WTC11 (cell line): Measurements from ENCODE around the gene MTHFD1L. TPM values are rescaled to one million over a fixed set of nuclear protein-coding genes. Genes with fewer than 3 reads are reported as not detected.
"Not testable (repeated sequence)": the region's sequence is repeated elsewhere in the genome, so short reads cannot be mapped to it uniquely, and the experiment has no call there.

ENCODE experiments used
- ATAC-seq: fragments of 200-7000 bp; cut with Tn5 transposase; 2 replicates; pipeline ENCODE4 v1.10.0; 2021; ENCODE audit warnings: mild to moderate bottlenecking, moderate library complexity
- Bru-seq: library from RNA; stranded (reverse); fragments of 400-500 nt; gene quantifications from one replicate; lab custom pipeline; 2021; lab: Mats Ljungman, UMichigan
- CTCF ChIA-PET: fragments of 300-600 bp; sonication (Branson Sonifier 250); formaldehyde crosslinking; loops from one replicate; lab custom pipeline; 2021; ENCODE audit warnings: antibody characterized with exemption; lab: Charles Lee
- POLR2A ChIA-PET: fragments of 350-600 bp; sonication (Branson Sonifier 250); formaldehyde crosslinking; loops from one replicate; lab custom pipeline; 2021; ENCODE audit warnings: antibody characterized with exemption; lab: Charles Lee
- DNase-seq: peaks from one replicate; pipeline ENCODE4 v3.0.0; 2021; ENCODE audit warnings: low spot score
- H3K27ac Mint-ChIP-seq: 2 replicates; pipeline ENCODE4 v1.8.0; 2021; ENCODE audit warnings: mixed read lengths
- H3K27me3 Mint-ChIP-seq: 2 replicates; pipeline ENCODE4 v1.8.0; 2021; ENCODE audit warnings: low read depth, mild to moderate bottlenecking, moderate library complexity, mixed read lengths
- H3K36me3 Mint-ChIP-seq: 2 replicates; pipeline ENCODE4 v1.8.0; 2021; ENCODE audit warnings: mixed read lengths
- H3K4me1 Mint-ChIP-seq: 2 replicates; pipeline ENCODE4 v1.8.0; 2022; ENCODE audit warnings: mixed read lengths
- H3K4me3 Mint-ChIP-seq: 2 replicates; pipeline ENCODE4 v1.8.0; 2021; ENCODE audit warnings: mild to moderate bottlenecking, moderate library complexity, mixed read lengths
- H3K9me3 Mint-ChIP-seq: 2 replicates; pipeline ENCODE4 v1.8.0; 2021; ENCODE audit warnings: mixed read lengths
- CREM ChIP-seq: sonication (generic); formaldehyde crosslinking; IDR thresholded peaks from 2 replicates; pipeline ENCODE4 v1.8.1; 2022; ENCODE audit warnings: mild to moderate bottlenecking, missing genetic modification reagents, moderate library complexity
- CTCF ChIP-seq: fragments of 200-600 bp; IDR thresholded peaks from 2 replicates; pipeline ENCODE4 v1.8.0; 2022; ENCODE audit warnings: antibody characterized with exemption
- E2F5 ChIP-seq: sonication (generic); formaldehyde crosslinking; IDR thresholded peaks from 2 replicates; pipeline ENCODE4 v1.8.1; 2022; ENCODE audit warnings: mild to moderate bottlenecking, moderate library complexity, missing genetic modification reagents
- FOXP4 ChIP-seq: sonication (generic); formaldehyde crosslinking; IDR thresholded peaks from 2 replicates; pipeline ENCODE4 v1.8.0; 2022; ENCODE audit warnings: mild to moderate bottlenecking, missing genetic modification reagents
- GABPB1 ChIP-seq: sonication (generic); formaldehyde crosslinking; IDR thresholded peaks from 2 replicates; pipeline ENCODE4 v1.8.1; 2023; ENCODE audit warnings: mild to moderate bottlenecking, missing genetic modification reagents
- HMGXB4 ChIP-seq: sonication (generic); formaldehyde crosslinking; IDR thresholded peaks from 2 replicates; pipeline ENCODE4 v1.8.1; 2023; ENCODE audit warnings: mild to moderate bottlenecking, moderate library complexity, missing genetic modification reagents
- MLX ChIP-seq: sonication (generic); formaldehyde crosslinking; IDR thresholded peaks from 2 replicates; pipeline ENCODE4 v1.8.1; 2023; ENCODE audit warnings: mild to moderate bottlenecking, missing genetic modification reagents, moderate library complexity
- NR2C2 ChIP-seq: sonication (generic); formaldehyde crosslinking; IDR thresholded peaks from 2 replicates; pipeline ENCODE4 v1.8.0; 2022; ENCODE audit warnings: mild to moderate bottlenecking, missing genetic modification reagents
- RELA ChIP-seq: sonication (generic); formaldehyde crosslinking; IDR thresholded peaks from 2 replicates; pipeline ENCODE4 v1.8.1; 2022; ENCODE audit warnings: missing genetic modification reagents, mild to moderate bottlenecking, borderline replicate concordance
- SMAD3 ChIP-seq: sonication (generic); formaldehyde crosslinking; IDR thresholded peaks from 2 replicates; pipeline ENCODE4 v1.8.0; 2022; ENCODE audit warnings: missing genetic modification reagents, mild to moderate bottlenecking, borderline replicate concordance
- SOX15 ChIP-seq: fragments of 250-450 bp; sonication (Bioruptor Pico); IDR thresholded peaks from 2 replicates; pipeline ENCODE4 v1.9.0; 2021; ENCODE audit warnings: mild to moderate bottlenecking
- TEAD1 ChIP-seq: sonication (generic); formaldehyde crosslinking; IDR thresholded peaks from 2 replicates; pipeline ENCODE4 v1.8.0; 2022; ENCODE audit warnings: mild to moderate bottlenecking, missing genetic modification reagents
- ZNF219 ChIP-seq: sonication (generic); formaldehyde crosslinking; IDR thresholded peaks from 2 replicates; pipeline ENCODE4 v1.8.0; 2023; ENCODE audit warnings: missing genetic modification reagents, mild to moderate bottlenecking, borderline replicate concordance
- long read RNA-seq, 3 experiments: library from RNA in 1 of 3; library from capped mRNA in 1 of 3; library from polyadenylated mRNA in 1 of 3; unstranded in 2 of 3; stranded (forward) in 1 of 3; transcript quantifications; one replicate each; pipeline ENCODE4 v2.0.0, GENCODE V29; 2021
- total RNA-seq: library from RNA; stranded (reverse); gene quantifications from 3 replicates; pipeline ENCODE4 v1.2.3, GENCODE V29; 2021
- TF ChIP-seq, protein P1 (sequence below): sonication (generic); formaldehyde crosslinking; IDR thresholded peaks from 2 replicates; pipeline ENCODE4 v1.8.1; 2022; ENCODE audit warnings: low read depth, mild to moderate bottlenecking, moderate library complexity, missing genetic modification reagents, borderline replicate concordance
- TF ChIP-seq, protein P2 (sequence below): sonication (generic); formaldehyde crosslinking; IDR thresholded peaks from 2 replicates; pipeline ENCODE4 v1.8.0; 2022; ENCODE audit warnings: mild to moderate bottlenecking, missing genetic modification reagents
- TF ChIP-seq, protein P3 (sequence below): sonication (generic); formaldehyde crosslinking; IDR thresholded peaks from 2 replicates; pipeline ENCODE4 v1.8.0; 2023; ENCODE audit warnings: mild to moderate bottlenecking, missing genetic modification reagents

MTHFD1L gene
- total RNA-seq (83.2 to 104 TPM (median 88.0 TPM) in 3 replicates), Bru-seq, nascent RNA (percentile 79 among the genes with signal in this experiment)
- long read RNA-seq, experiment 1, transcript MTHFD1L-201 (8 exons, 1,049 nt), result minor isoform, 10 of 241 reads
- long read RNA-seq, experiment 1, transcript MTHFD1L-203 (28 exons, 3,604 nt), result minor isoform, 66 of 241 reads
- long read RNA-seq, experiment 1, transcript MTHFD1L-211 (28 exons, 3,475 nt), result major isoform, 74 of 241 reads
- long read RNA-seq, experiment 1, partial matches to known transcripts, result 37 of 241 reads
- long read RNA-seq, experiment 1, other reads (novel, unspliced or antisense), result 53 of 241 reads
- long read RNA-seq, experiment 2, transcript MTHFD1L-201 (8 exons, 1,049 nt), result major isoform, 21 of 118 reads
- long read RNA-seq, experiment 2, transcript MTHFD1L-203 (28 exons, 3,604 nt), result minor isoform, 12 of 118 reads
- long read RNA-seq, experiment 2, transcript MTHFD1L-211 (28 exons, 3,475 nt), result minor isoform, 16 of 118 reads
- long read RNA-seq, experiment 2, partial matches to known transcripts, result 26 of 118 reads
- long read RNA-seq, experiment 2, other reads (novel, unspliced or antisense), result 42 of 118 reads
- long read RNA-seq, experiment 3, partial matches to known transcripts, result 16 of 17 reads
- long read RNA-seq, experiment 3, other reads (novel, unspliced or antisense), result 1 of 17 reads

DNA sequence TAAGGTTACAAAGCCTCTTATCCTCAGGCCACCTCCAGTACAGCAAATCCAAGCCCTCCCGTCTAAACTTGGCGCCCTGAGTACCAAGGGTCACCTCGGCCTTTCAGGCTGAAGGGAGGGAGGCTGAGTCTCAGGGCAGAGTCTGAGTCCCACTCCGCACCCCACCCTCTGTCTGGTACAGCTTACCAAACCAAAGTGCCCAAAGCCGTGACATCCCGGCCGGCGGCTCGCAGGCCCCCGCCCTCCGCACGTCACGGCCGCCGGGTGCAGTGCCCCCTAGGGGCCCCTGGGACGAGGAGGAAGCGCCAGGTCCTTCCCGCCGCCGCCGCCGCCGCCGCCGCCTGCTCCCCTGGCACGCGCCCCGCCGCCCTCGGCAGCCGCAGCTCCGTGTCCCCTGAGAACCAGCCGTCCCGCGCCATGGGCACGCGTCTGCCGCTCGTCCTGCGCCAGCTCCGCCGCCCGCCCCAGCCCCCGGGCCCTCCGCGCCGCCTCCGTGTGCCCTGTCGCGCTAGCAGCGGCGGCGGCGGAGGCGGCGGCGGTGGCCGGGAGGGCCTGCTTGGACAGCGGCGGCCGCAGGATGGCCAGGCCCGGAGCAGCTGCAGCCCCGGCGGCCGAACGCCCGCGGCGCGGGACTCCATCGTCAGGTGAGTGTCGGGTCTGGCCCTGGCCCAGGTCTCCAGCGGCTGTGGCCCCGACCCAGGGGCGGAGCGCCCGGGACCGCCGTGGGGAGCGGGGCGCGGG is at the start of gene MTHFD1L:
Gene MTHFD1L, plus strand, starts transcription at position 297 of the 741 bp plus-strand sequence. Its CDS starts 121 bp downstream, at position 418.
- ATAC-seq (peak; percentile 75), DNase-seq (peak; percentile 81)
- Mint-ChIP-seq H3K27me3 (no peaks in the 10 kb centered on the region), H3K9me3 (no peaks in the 10 kb centered on the region), H3K36me3 (no peaks in the 10 kb centered on the region), H3K4me1 (peaks cover 12% of the 10 kb centered on the region), H3K4me3 (peak within 1 kb of the TSS; percentile 88), H3K27ac (0 out of 2 replicates have a peak within 1 kb of the TSS, but pooled peaks have one; percentile 70)
- TF ChIP-seq TEAD1 (CRISPR knock-in tag) (peak; percentile 56), MLX (no peak), NR2C2 (CRISPR knock-in tag) (no peak), GABPB1 (CRISPR knock-in tag) (peak; percentile 89), E2F5 (CRISPR knock-in tag) (peak; percentile 22), FOXP4 (CRISPR knock-in tag) (0 out of 2 replicates have a peak, but pooled peaks have one; percentile 20), HMGXB4 (CRISPR knock-in tag) (peak; percentile 61), CTCF (peak; percentile 50), CREM (peak; percentile 44; the same call in 1 of the 2 replicates), SMAD3 (CRISPR knock-in tag) (no peak), SOX15 (CRISPR knock-in tag) (no peak), RELA (CRISPR knock-in tag) (no peak), ZNF219 (CRISPR knock-in tag) (no peak)
- TF ChIP-seq, protein P1, sequence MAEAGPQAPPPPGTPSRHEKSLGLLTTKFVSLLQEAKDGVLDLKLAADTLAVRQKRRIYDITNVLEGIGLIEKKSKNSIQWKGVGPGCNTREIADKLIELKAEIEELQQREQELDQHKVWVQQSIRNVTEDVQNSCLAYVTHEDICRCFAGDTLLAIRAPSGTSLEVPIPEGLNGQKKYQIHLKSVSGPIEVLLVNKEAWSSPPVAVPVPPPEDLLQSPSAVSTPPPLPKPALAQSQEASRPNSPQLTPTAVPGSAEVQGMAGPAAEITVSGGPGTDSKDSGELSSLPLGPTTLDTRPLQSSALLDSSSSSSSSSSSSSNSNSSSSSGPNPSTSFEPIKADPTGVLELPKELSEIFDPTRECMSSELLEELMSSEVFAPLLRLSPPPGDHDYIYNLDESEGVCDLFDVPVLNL (CRISPR knock-in tag), result peak; percentile 59; the same call in 1 of the 2 replicates
- TF ChIP-seq, protein P2, sequence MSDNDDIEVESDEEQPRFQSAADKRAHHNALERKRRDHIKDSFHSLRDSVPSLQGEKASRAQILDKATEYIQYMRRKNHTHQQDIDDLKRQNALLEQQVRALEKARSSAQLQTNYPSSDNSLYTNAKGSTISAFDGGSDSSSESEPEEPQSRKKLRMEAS (CRISPR knock-in tag), result no peak
- TF ChIP-seq, protein P3, sequence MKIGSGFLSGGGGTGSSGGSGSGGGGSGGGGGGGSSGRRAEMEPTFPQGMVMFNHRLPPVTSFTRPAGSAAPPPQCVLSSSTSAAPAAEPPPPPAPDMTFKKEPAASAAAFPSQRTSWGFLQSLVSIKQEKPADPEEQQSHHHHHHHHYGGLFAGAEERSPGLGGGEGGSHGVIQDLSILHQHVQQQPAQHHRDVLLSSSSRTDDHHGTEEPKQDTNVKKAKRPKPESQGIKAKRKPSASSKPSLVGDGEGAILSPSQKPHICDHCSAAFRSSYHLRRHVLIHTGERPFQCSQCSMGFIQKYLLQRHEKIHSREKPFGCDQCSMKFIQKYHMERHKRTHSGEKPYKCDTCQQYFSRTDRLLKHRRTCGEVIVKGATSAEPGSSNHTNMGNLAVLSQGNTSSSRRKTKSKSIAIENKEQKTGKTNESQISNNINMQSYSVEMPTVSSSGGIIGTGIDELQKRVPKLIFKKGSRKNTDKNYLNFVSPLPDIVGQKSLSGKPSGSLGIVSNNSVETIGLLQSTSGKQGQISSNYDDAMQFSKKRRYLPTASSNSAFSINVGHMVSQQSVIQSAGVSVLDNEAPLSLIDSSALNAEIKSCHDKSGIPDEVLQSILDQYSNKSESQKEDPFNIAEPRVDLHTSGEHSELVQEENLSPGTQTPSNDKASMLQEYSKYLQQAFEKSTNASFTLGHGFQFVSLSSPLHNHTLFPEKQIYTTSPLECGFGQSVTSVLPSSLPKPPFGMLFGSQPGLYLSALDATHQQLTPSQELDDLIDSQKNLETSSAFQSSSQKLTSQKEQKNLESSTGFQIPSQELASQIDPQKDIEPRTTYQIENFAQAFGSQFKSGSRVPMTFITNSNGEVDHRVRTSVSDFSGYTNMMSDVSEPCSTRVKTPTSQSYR, result no peak
- ChIA-PET POLR2A (interaction anchor here (0.8 to 2.8 kb wide), 4 partner anchors 7 to 48 kb away, joined by 3 to 12 read pairs (median 3); no protein-coding TSS in a partner anchor), CTCF (interaction anchor here (0.5 to 2.4 kb wide), 15 partner anchors 9 to 459 kb away, joined by 3 to 21 read pairs (median 4); no protein-coding TSS in a partner anchor)

DNA sequence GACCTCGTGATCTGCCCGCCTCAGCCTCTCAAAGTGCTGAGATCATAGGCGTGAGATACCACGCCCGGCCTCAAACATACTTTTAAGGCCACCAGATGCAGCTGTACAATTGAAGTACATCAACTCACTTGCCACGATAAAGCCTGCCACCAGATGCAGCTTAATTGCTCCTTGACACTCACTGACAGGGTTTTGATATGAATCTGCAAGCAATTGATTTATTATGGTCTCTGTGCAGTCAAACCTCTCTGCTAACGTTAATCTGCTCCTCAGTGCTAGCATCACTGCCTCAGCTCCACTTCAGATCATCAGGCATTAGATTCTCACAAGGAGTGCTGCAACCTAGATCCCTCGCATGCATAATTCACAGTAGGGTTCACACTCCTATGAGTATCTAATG is 48.9 kb upstream of the MTHFD1L start:
- POLR2A ChIA-PET, H3K4me1 Mint-ChIP-seq, H3K4me3 Mint-ChIP-seq, H3K27ac Mint-ChIP-seq, H3K9me3 Mint-ChIP-seq, H3K27me3 Mint-ChIP-seq, DNase-seq, ATAC-seq, H3K36me3 Mint-ChIP-seq: not testable (repeated sequence)
- CTCF ChIA-PET, result interaction anchor here (0.6 to 4.3 kb wide), 16 partner anchors 14 to 736 kb away, joined by 3 to 43 read pairs (median 7); partner anchors contain the start of gene PLEKHG1
